Testis (tissue), 3 donors: ENCODE measurements around the gene ENPP6. TPM values are rescaled to one million over a fixed set of nuclear protein-coding genes. Genes with fewer than 3 reads are reported as not detected.
A peak's percentile ranks its signal among the peaks of the same experiment; 100 is the strongest.

Source experiments
- DNase-seq: peaks from one replicate; pipeline ENCODE4 v3.0.0-alpha.2; 2019
- H3K27ac ChIP-seq, 2 donors: fragments of 200-600 bp; sonication (generic); one replicate each; pipeline ENCODE4 v1.5.1; 2019
- H3K27me3 ChIP-seq: fragments of 200-600 bp; sonication (generic); one replicate; pipeline ENCODE4 v1.5.1; 2019
- H3K36me3 ChIP-seq: fragments of 200-600 bp; sonication (generic); one replicate; pipeline ENCODE4 v1.5.1; 2017; ENCODE audit warnings: low read depth; ENCODE audit errors: missing control alignments
- H3K4me1 ChIP-seq: fragments of 200-600 bp; sonication (generic); one replicate; pipeline ENCODE4 v1.5.1; 2019
- H3K4me3 ChIP-seq, 2 donors: fragments of 200-600 bp; sonication (generic); one replicate each; pipeline ENCODE4 v1.5.1; 2017 to 2019
- H3K9me3 ChIP-seq: fragments of 200-600 bp; sonication (generic); one replicate; pipeline ENCODE4 v1.5.1; 2017
- POLR2A ChIP-seq: fragments of 450-650 bp; IDR thresholded peaks from one replicate; pipeline ENCODE4 v1.6.1; 2017; ENCODE audit warnings: antibody characterized with exemption, mild to moderate bottlenecking, moderate library complexity
- whole genome bisulfite sequencing, 2 donors: methylation state at CpG; one replicate each; pipeline ENCODE4 v1.1.5; 2018; 5-methylcytosine and 5-hydroxymethylcytosine counted together
- intact Hi-C: fragments of 100-400 bp; cut with DNase I; formaldehyde crosslinking; loops from one replicate; pipeline ENCODE4 v1.15.1; 2023; ENCODE audit warnings: low total_unique reads
- polyA plus RNA-seq: library from polyadenylated mRNA; stranded (reverse); fragments of 350-450 nt; fragmentation: Illumina TruSeq; extraction: RNeasy Lipid Tissue Mini Kit (QIAGEN cat#74804); gene quantifications from one replicate; pipeline ENCODE4 v1.2.3, GENCODE V29; 2014; ENCODE audit warnings: low read depth, low replicate concordance; ENCODE audit not compliant: insufficient read depth
- total RNA-seq, 2 donors: library from RNA; depleted of rRNA; stranded (reverse); fragments of >200 nt; gene quantifications; one replicate each; pipeline ENCODE4 v1.2.3, GENCODE V29; 2016
- TF ChIP-seq, protein P1 (sequence below), 3 experiments: fragments of 450-650 bp in 2 of 3; fragments of 200-600 bp in 1 of 3; sonication (generic) in 1 of 3; IDR thresholded peaks; one replicate each; pipeline ENCODE4 v1.5.1; 2016 to 2019; ENCODE audit warnings: antibody characterized with exemption in 3 of 3, mild to moderate bottlenecking in 2 of 3, moderate library complexity in 1 of 3

Gene ENPP6
- total and polyA plus RNA-seq, 3 donors from 2014 or later: 2.0 to 4.9 (median 3.5) TPM

DNA sequence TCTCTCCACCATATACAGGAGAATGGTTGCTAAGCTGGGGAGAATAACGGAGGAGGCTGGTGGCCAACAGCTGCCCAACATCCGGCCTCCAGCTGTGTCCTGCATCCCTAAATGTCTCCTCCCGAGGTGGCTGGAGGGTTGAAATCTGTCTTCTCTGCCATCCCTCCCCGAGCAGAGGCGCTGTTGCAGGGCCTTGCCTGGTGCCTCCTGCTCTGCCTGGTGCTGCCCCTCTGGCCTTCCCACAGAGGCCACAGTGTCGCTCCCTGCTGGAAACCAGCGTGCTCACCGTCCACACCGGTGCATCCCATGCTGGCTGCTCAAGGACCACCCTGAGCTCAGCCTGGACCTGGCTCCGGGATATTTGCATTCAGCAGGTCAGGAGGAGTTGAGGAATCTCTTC, 115.2 kb downstream of the ENPP6 start:
- Histone ChIP-seq H3K27me3 (no peaks in the 10 kb centered on the region), H3K27ac (no peak overlapping the region), H3K4me3 (no peak overlapping the region), H3K36me3 (no peaks in the 10 kb centered on the region), H3K9me3 (no peaks in the 10 kb centered on the region), H3K4me1 (peaks cover 9% of the 10 kb centered on the region)
- 95 to 100% methylated on average over 3 to 10 of the region's 10 CpGs for WGBS, 2 donors
- intact Hi-C loops: no loop called here
- no peak for TF ChIP-seq POLR2A
- TF ChIP-seq, protein P1, sequence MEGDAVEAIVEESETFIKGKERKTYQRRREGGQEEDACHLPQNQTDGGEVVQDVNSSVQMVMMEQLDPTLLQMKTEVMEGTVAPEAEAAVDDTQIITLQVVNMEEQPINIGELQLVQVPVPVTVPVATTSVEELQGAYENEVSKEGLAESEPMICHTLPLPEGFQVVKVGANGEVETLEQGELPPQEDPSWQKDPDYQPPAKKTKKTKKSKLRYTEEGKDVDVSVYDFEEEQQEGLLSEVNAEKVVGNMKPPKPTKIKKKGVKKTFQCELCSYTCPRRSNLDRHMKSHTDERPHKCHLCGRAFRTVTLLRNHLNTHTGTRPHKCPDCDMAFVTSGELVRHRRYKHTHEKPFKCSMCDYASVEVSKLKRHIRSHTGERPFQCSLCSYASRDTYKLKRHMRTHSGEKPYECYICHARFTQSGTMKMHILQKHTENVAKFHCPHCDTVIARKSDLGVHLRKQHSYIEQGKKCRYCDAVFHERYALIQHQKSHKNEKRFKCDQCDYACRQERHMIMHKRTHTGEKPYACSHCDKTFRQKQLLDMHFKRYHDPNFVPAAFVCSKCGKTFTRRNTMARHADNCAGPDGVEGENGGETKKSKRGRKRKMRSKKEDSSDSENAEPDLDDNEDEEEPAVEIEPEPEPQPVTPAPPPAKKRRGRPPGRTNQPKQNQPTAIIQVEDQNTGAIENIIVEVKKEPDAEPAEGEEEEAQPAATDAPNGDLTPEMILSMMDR (IDR thresholded peaks at IDR 0.05): no peak
- DNase-seq: no peak

DNA sequence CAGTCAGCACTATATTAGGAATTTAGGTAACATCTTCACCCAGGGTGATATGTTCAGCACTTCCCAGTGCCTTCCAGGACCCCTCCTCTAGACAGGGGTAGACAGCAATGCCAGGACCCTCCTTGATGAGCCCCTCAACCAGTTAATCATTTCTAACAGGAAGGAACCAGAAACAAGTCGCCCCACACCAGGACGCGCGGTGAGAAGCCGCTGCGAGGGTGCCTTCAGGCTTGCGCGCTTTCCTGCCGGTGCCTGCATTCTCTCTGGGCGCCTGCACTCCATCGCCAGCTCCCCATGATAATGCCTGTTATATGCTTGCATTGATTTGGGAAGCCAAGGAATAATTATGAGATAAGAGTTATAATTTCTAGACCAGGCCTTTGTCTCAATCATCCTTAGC, 116.0 kb downstream of the ENPP6 start:
- Histone ChIP-seq H3K9me3 (no peaks in the 10 kb centered on the region), H3K4me1 (peaks cover 10% of the 10 kb centered on the region), H3K36me3 (no peaks in the 10 kb centered on the region), H3K27me3 (no peaks in the 10 kb centered on the region), H3K4me3 (no peak overlapping the region), H3K27ac (no peak overlapping the region)
- WGBS, 2 donors: 83 to 87% methylated on average over 11 of the region's 11 CpGs
- TF ChIP-seq POLR2A: no peak
- TF ChIP-seq, protein P1 (IDR thresholded peaks at IDR 0.05): no peak
- DNase-seq: no peak
- intact Hi-C loops: no loop called here

DNA sequence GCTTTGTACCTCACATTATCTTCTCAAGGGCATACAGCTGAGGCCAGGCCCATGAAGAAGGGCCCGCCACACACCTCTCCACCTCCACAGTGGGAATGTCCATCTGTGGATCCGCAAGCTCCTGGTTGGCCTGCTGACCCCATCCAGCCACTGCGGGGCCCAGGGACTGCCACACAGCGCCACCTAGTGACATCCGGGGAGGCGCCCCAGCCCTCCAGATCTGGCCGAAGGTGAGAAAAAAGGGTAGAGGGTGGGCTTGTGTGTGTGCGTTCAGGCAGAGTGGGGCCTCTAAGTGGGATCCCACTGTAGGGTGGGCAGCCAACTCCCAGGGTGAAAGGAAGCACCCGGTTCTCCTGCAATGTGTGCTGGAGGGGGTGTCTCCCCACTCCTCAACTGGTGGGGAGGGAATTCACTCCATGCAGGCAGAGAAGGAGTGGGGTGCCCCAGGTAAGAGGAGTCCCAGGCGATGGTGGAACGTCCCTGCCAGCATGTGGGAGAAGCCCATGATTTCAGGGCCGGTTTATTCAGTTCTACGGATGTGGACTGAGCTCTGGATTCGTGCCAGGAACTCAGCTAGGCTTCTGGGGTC, 117.3 kb downstream of the ENPP6 start:
- no peak overlapping the region for H3K4me3 ChIP-seq
- H3K4me1 ChIP-seq: peaks cover 15% of the 10 kb centered on the region
- no peaks in the 10 kb centered on the region for H3K27me3 ChIP-seq
- no peaks in the 10 kb centered on the region for H3K9me3 ChIP-seq
- DNase-seq: peak; percentile 54
- no peak for TF ChIP-seq POLR2A
- TF ChIP-seq, protein P1 (IDR thresholded peaks at IDR 0.05): peak in 2 of 3 experiments; percentile 22 to 38
- H3K36me3 ChIP-seq: no peaks in the 10 kb centered on the region
- intact Hi-C loops: no loop called here
- WGBS, 2 donors: 66 to 67% methylated on average over 11 to 14 of the region's 14 CpGs
- no peak overlapping the region for H3K27ac ChIP-seq

DNA sequence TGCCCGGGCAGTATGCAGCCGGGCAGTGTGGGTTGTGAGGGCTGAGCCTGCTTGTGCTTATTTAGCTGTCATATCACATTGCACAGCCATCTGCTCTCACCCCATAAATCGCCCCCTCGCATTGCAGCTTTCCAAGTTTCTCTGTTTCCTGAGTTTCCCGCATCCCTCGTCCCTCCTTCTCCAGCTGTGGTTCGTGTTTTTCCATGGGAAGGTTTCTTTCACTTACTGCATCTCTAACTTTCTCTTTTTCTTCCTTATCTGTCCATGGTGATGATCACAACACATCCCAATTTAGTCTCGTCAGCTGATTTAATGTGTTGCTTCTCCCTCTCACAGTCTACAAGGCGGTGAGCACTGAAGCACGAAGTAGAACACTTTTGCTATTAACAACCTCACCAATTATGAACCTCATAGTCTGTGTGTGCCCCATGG, 118.1 kb downstream of the ENPP6 start:
- Histone ChIP-seq H3K27ac (no peak overlapping the region), H3K4me3 (no peak overlapping the region)
- WGBS, 2 donors: 84% methylated on average over 10 of the region's 10 CpGs

More for the DNA sequence above, 118.1 kb downstream of the ENPP6 start:
- Histone ChIP-seq H3K27me3 (no peaks in the 10 kb centered on the region), H3K36me3 (no peaks in the 10 kb centered on the region), H3K4me1 (peaks cover 15% of the 10 kb centered on the region), H3K9me3 (no peaks in the 10 kb centered on the region)
- TF ChIP-seq POLR2A: no peak
- TF ChIP-seq, protein P1 (IDR thresholded peaks at IDR 0.05): no peak
- intact Hi-C loops: no loop called here
- no peak for DNase-seq
